GM21737 (cell line): ENCODE data around the gene SUSD5.
"Not testable (repeated sequence)": the region's sequence is repeated elsewhere in the genome, so short reads cannot be mapped to it uniquely, and the experiment has no call there.

ENCODE experiments used
- ATAC-seq: cut with Tn5 transposase; IDR thresholded peaks from one replicate; pipeline ENCODE4 v1.9.1; 2021; ENCODE audit warnings: mild to moderate bottlenecking, moderate library complexity; ENCODE audit not compliant: unreplicated experiment

The SUSD5 gene

GRCh38 chr3:33196538-33196937 is 22.1 kb downstream of the SUSD5 start:
- ATAC-seq, result no peak

- ATAC-seq, result no peak
Measured at GRCh38 chr3:33194303-33194702, 24.3 kb downstream of the SUSD5 start.

- ATAC-seq, result no peak
Measured at GRCh38 chr3:33187368-33187634, 31.3 kb downstream of the SUSD5 start.

- no peak for ATAC-seq
Measured at GRCh38 chr3:33186524-33187367, 31.9 kb downstream of the SUSD5 start.

- ATAC-seq, result no peak
Measured at GRCh38 chr3:33184863-33185262, 33.7 kb downstream of the SUSD5 start.

- ATAC-seq, result not testable (repeated sequence)
Measured at GRCh38 chr3:33181641-33182040, 37.0 kb downstream of the SUSD5 start.

- no peak for ATAC-seq
Measured at GRCh38 chr3:33181229-33181628, 37.4 kb downstream of the SUSD5 start.

- no peak for ATAC-seq
Measured at GRCh38 chr3:33179132-33179531, 39.5 kb downstream of the SUSD5 start.

GRCh38 chr3:33174711-33175414 is 43.7 kb downstream of the SUSD5 start:
- ATAC-seq, result no peak

GRCh38 chr3:33174095-33174494 is 44.5 kb downstream of the SUSD5 start:
- no peak for ATAC-seq

- no peak for ATAC-seq
Measured at GRCh38 chr3:33173672-33174071, 44.9 kb downstream of the SUSD5 start.

- no peak for ATAC-seq
Measured at GRCh38 chr3:33173103-33173502, 45.5 kb downstream of the SUSD5 start.

GRCh38 chr3:33171580-33171979 is 47.0 kb downstream of the SUSD5 start:
- ATAC-seq, result no peak

- ATAC-seq, result no peak
Measured at GRCh38 chr3:33170531-33170930, 48.1 kb downstream of the SUSD5 start.

GRCh38 chr3:33167716-33168336 is 50.8 kb downstream of the SUSD5 start:
- no peak for ATAC-seq

- no peak for ATAC-seq
Measured at GRCh38 chr3:33167284-33167683, 51.3 kb downstream of the SUSD5 start.

- ATAC-seq, result no peak
Measured at GRCh38 chr3:33166095-33166494, 52.5 kb downstream of the SUSD5 start.

- ATAC-seq, result no peak
Measured at GRCh38 chr3:33165372-33165771, 53.2 kb downstream of the SUSD5 start.

- ATAC-seq, result not testable (repeated sequence)
Measured at GRCh38 chr3:33162621-33163020, 56.0 kb downstream of the SUSD5 start.

GRCh38 chr3:33159981-33160380 is 58.6 kb downstream of the SUSD5 start:
- no peak for ATAC-seq

- no peak for ATAC-seq
Measured at GRCh38 chr3:33159234-33159633, 59.4 kb downstream of the SUSD5 start.

GRCh38 chr3:33155301-33155700 is 63.3 kb downstream of the SUSD5 start:
- ATAC-seq, result no peak
